Stimulated activated CD4-positive, alpha-beta T cell treated with anti-CD3 and anti-CD28 coated beads, Interleukin-4, amount 100 ng/mL, for 4 hours (primary cell): Measurements from ENCODE around the gene ZNF282.
"Not testable (repeated sequence)": the region's sequence is repeated elsewhere in the genome, so short reads cannot be mapped to it uniquely, and the experiment has no call there.

Experiments
- DNase-seq, 2 experiments: peaks; one replicate each; pipeline ENCODE4 v3.0.0-alpha.2; 2020

Gene ZNF282

GRCh38 chr7:149225656-149226055 lies 30.3 kb downstream of the ZNF282 start:
- no peak for DNase-seq

- DNase-seq: not testable (repeated sequence)
These were observed 31.0 kb downstream of the ZNF282 start for GRCh38 chr7:149226366-149226765.

GRCh38 chr7:149226840-149227494 lies 31.6 kb downstream of the ZNF282 start:
- no peak for DNase-seq

GRCh38 chr7:149228831-149229471 lies 33.6 kb downstream of the ZNF282 start:
- DNase-seq: no peak

- no peak for DNase-seq
These were observed 34.2 kb downstream of the ZNF282 start for GRCh38 chr7:149229526-149229925.

GRCh38 chr7:149232362-149232761 lies 37.0 kb downstream of the ZNF282 start:
- DNase-seq: no peak

- not testable (repeated sequence) for DNase-seq
These were observed 38.4 kb downstream of the ZNF282 start for GRCh38 chr7:149233655-149234204.

GRCh38 chr7:149237502-149237901 lies 42.2 kb downstream of the ZNF282 start:
- no peak for DNase-seq

- no peak for DNase-seq
These were observed 42.7 kb downstream of the ZNF282 start for GRCh38 chr7:149238051-149238450.

- peak; percentile 87 for DNase-seq
These were observed 44.2 kb downstream of the ZNF282 start, which contains the start of gene ZNF212 for GRCh38 chr7:149239345-149240143. TSS of gene ZNF212 (plus strand) at chr7:149239651. CDS start at chr7:149239779, 128 bp downstream.

GRCh38 chr7:149240637-149241036 lies 45.3 kb downstream of the ZNF282 start:
- no peak for DNase-seq

- DNase-seq: no peak
These were observed 46.4 kb downstream of the ZNF282 start for GRCh38 chr7:149241696-149242095.

- no peak for DNase-seq
These were observed 49.9 kb downstream of the ZNF282 start for GRCh38 chr7:149245244-149245643.

GRCh38 chr7:149245744-149246143 lies 50.4 kb downstream of the ZNF282 start:
- no peak for DNase-seq

- DNase-seq: no peak
These were observed 53.4 kb downstream of the ZNF282 start for GRCh38 chr7:149248777-149249176.

- DNase-seq: not testable (repeated sequence)
These were observed 54.8 kb downstream of the ZNF282 start for GRCh38 chr7:149250151-149250550.

GRCh38 chr7:149251518-149251917 lies 56.2 kb downstream of the ZNF282 start:
- DNase-seq: not testable (repeated sequence)

- no peak for DNase-seq
These were observed 57.0 kb downstream of the ZNF282 start for GRCh38 chr7:149252378-149252777.

- DNase-seq: no peak
These were observed 58.3 kb downstream of the ZNF282 start for GRCh38 chr7:149253665-149254064.

- DNase-seq: no peak
These were observed 59.0 kb downstream of the ZNF282 start for GRCh38 chr7:149254181-149254858.

GRCh38 chr7:149255174-149255573 lies 59.8 kb downstream of the ZNF282 start:
- DNase-seq: no peak

- DNase-seq: no peak
These were observed 61.2 kb downstream of the ZNF282 start for GRCh38 chr7:149256568-149256967.

- DNase-seq: no peak
These were observed 61.8 kb downstream of the ZNF282 start for GRCh38 chr7:149257146-149257545.
